ENCODE data around the gene IL17RE. TPM values are rescaled to one million over a fixed set of nuclear protein-coding genes. Genes with fewer than 3 reads are reported as not detected.

Gene IL17RE
- total RNA-seq, 4 donors from 2014 or later: 11.6 to 160 (median 109) TPM

GRCh38 chr3:9932535-9932842 is 29.8 kb downstream of the IL17RE start:
- Histone ChIP-seq H3K4me1 (peaks cover 0 to 28% (median 9%) of the 10 kb centered on the region in 4 donors), H3K27me3 (no peaks in the 10 kb centered on the region), H3K4me3 (peak overlapping the region; percentile 74 to 82 (median 79)), H3K27ac (peak overlapping the region; percentile 90 to 97 (median 92)), H3K36me3 (peaks cover 0 to 28% (median 0%) of the 10 kb centered on the region in 3 donors), H3K9me3 (no peaks in the 10 kb centered on the region)
- DNase-seq: no peak
- TF ChIP-seq POLR2A (IDR thresholded peaks at IDR 0.05): no peak
- no peak for TF ChIP-seq CTCF (IDR thresholded peaks at IDR 0.05)

- TF ChIP-seq CTCF (IDR thresholded peaks at IDR 0.05) (peak; percentile 70 to 87 (median 79)), POLR2A (IDR thresholded peaks at IDR 0.05) (no peak)
- Histone ChIP-seq H3K9me3 (no peaks in the 10 kb centered on the region), H3K4me3 (peak overlapping the region; percentile 74 to 82 (median 79)), H3K36me3 (peaks cover 0 to 30% (median 0%) of the 10 kb centered on the region in 3 donors), H3K4me1 (peaks cover 0 to 28% (median 9%) of the 10 kb centered on the region in 4 donors), H3K27ac (peak overlapping the region; percentile 90 to 97 (median 92)), H3K27me3 (no peaks in the 10 kb centered on the region)
- peak; percentile 83 to 94 (median 85) for DNase-seq
Observed at GRCh38 chr3:9932843-9933560, 30.4 kb downstream of the IL17RE start.

GRCh38 chr3:9933561-9934234 is 31.1 kb downstream of the IL17RE start, which contains the start of gene CRELD1:
TSS of gene CRELD1 (plus strand) at chr3:9933834. CDS start at chr3:9934439, 605 bp downstream.
- Histone ChIP-seq H3K4me1 (peaks cover 0 to 28% (median 9%) of the 10 kb centered on the region in 4 donors), H3K27ac (peak within 1 kb of the TSS; percentile 90 to 97 (median 92)), H3K36me3 (peaks cover 0 to 25% (median 0%) of the 10 kb centered on the region in 3 donors), H3K27me3 (no peaks in the 10 kb centered on the region), H3K4me3 (peak within 1 kb of the TSS; percentile 74 to 82 (median 79)), H3K9me3 (no peaks in the 10 kb centered on the region)
- peak; percentile 98 to 99 (median 99) for DNase-seq
- peak; percentile 82 to 93 for TF ChIP-seq POLR2A (IDR thresholded peaks at IDR 0.05)
- TF ChIP-seq CTCF (IDR thresholded peaks at IDR 0.05): no peak

- Histone ChIP-seq H3K4me1 (peaks cover 0 to 28% (median 9%) of the 10 kb centered on the region in 4 donors), H3K9me3 (no peaks in the 10 kb centered on the region), H3K27me3 (no peaks in the 10 kb centered on the region), H3K27ac (peak overlapping the region; percentile 90 to 97 (median 92)), H3K4me3 (peak overlapping the region; percentile 74 to 82 (median 79)), H3K36me3 (peaks cover 0 to 21% (median 0%) of the 10 kb centered on the region in 3 donors)
- DNase-seq: peak in 1 of 3 donors; percentile 40
- TF ChIP-seq CTCF (IDR thresholded peaks at IDR 0.05) (peak in 4 of 6 experiments; percentile 14 to 30 (median 20)), POLR2A (IDR thresholded peaks at IDR 0.05) (no peak)
Observed at GRCh38 chr3:9934235-9934621, 31.6 kb downstream of the IL17RE start.

- TF ChIP-seq CTCF (IDR thresholded peaks at IDR 0.05) (no peak), POLR2A (IDR thresholded peaks at IDR 0.05) (no peak)
- H3K27ac ChIP-seq: peak overlapping the region in 1 of 4 donors; percentile 97
- H3K36me3 ChIP-seq: peaks cover 0 to 13% (median 0%) of the 10 kb centered on the region in 3 donors
- H3K9me3 ChIP-seq: no peaks in the 10 kb centered on the region
- no peaks in the 10 kb centered on the region for H3K27me3 ChIP-seq
- H3K4me3 ChIP-seq: peak overlapping the region in 2 of 4 donors; percentile 74 to 82
- no peak for DNase-seq
- peaks cover 0 to 28% (median 9%) of the 10 kb centered on the region in 4 donors for H3K4me1 ChIP-seq
Observed at GRCh38 chr3:9934993-9935392, 32.3 kb downstream of the IL17RE start.
